HG02678 (cell line): Measurements from ENCODE around the gene ST7.
A peak's percentile ranks its signal among the peaks of the same experiment; 100 is the strongest.

Experiments
- ATAC-seq: cut with Tn5 transposase; IDR thresholded peaks from one replicate; pipeline ENCODE4 v1.9.1; 2021; ENCODE audit warnings: mild to moderate bottlenecking, moderate library complexity; ENCODE audit not compliant: unreplicated experiment

Gene ST7

DNA sequence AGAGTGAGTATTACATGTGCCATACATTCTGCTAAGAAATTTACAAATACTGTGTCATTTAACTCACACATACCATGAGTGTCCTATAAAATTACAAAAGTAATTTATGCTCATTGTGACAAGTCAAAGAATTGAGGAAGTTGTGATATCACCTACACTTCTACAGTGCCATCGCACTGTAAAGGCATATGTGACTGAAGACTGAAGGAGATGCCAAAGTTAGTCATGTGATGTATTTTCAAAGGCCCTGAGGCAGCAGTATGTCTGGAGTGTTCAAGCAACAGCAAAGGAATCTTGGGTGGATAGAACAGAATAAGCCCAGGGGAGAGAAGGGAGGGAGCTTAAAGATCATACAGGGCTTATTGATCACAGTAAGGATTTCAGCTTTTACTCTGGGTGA, 192.8 kb downstream of the ST7 start:
- no peak for ATAC-seq

DNA sequence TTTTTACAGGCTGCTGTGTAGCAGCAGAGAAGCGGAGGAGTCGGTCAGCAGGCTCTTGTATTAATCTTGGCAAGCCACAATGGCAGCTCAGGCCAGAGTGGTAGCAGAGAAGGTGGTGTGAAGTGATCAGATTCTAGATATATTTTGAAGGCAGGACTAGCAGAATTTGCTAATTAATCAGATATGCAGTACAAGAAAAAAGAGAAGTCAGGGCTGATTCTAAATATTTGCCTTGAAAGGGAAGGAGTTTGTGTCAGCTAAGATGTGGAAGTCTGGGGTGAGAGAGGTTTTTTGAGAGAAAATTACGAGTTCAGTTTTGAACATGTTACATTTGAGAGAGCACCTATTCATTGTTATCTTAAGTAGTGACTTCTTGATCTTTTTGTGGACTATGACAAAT, 193.2 kb downstream of the ST7 start:
- ATAC-seq, result no peak

DNA sequence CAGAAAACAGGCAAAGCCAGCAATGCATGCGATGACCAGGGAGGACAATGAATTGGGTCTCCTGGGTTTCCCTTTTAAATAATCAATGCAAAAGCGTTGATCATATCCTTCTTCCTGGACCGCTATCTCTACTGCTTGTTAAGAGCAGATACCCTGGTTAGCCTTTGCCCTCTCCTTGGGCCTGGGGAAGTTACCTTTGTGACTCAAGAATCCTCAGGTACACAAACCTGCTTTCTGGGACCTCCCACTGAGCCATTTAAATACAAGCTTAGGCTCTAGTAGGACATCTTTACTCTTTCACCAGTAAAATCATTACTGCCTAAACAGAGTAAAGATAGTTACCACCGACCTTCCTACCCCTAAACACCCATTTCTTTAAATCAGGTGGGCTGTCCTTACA, 195.7 kb downstream of the ST7 start:
- ATAC-seq, result no peak

DNA sequence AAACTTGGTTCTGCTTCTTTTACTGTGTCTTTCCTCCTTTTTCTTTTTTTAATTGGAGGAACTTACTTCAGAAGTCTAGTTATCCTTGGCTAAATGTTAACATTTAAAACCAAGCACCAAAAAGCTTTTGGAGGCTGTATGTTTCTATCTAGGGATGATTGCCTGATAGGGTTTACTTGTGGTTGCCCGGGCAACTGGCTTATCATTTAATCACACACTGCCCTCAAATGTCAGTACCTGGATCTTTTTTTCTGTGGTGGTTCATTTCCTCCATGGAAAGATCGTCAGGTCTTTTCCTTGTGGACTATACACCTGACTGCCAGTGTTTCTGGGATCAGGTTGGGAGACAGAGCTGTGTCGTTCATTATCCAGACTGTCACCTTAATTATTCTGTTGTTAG, 196.4 kb downstream of the ST7 start:
- no peak for ATAC-seq

DNA sequence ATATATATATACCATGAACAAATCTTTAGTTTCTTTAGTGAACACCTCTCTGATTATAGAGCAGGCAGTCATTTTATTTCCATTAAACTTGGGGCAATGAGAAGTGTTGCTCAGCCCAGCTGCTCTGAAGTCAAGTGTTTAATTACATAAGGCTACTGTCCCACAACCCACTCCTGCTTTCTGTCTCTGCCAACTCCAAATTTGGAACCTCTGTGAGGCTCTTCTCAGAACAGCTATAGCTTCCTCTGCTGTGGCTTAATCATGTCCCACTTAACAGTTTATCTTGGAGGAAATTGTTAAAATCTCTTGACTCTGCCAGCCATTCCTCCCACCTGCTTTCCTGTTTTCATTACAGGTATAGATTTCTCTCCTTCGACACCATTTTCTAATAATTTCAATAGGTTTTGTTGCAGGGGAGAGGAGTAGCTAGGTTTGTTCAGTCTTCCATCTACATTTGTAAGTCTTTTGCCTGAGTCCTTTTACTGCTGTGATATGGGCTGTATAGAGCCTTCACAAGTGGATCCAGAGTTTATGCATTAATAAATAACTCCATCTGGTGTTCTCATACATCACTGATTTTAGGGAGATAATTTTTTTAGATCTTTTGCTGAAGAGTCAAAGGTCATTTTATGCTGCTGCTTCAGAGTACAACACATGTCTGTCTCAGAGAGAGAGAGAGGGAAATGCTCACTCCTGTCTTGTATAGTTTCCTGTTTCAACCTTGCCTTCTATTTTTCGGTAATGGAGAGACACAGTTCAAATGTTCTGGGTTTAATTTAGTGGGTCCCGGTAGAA, 199.1 kb downstream of the ST7 start:
- no peak for ATAC-seq

DNA sequence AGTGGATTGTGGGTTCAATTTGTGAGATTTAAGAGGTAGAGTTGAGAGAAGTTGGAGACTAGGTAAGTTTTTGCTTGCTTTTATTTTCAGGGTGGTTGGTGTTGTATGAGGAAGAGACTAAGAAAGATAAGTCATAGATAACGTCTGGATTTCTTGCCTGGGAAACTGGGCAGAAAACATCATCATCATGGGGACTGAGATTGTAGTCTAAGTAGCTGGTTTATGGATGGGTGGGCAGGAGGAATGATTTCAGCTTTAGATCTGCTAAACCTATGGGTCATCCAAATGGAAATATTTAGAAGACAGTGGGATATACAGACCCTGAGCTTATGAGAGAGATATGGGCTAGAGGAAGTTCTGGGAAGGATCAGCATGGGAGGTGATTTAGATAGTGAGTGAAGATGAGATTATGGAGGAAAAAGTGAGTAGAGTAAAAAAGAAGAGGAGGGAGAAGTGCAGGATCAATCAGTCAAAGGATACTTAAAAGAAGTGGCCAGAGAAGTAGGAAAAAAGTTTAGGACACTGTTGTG, 199.8 kb downstream of the ST7 start:
- ATAC-seq, result no peak

DNA sequence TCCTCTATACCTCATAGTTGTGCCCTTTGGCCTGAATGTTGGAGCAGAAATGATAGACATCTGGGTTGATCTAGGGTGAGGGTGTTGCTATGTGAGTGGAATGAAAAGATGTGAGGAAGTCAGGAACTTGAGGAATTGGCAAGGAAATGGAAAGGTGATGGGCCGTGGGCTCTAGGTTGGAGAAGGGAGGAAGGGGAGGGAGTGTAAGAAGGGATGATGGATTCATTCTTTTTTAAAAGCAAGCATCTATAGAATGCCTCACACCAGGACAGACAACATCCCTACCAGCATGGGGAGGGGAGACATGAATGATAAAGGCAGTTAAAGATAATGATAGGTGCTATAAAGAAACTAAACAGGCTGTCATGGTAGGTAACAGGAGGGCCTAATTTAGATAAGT, 201.4 kb downstream of the ST7 start:
- ATAC-seq, result no peak

DNA sequence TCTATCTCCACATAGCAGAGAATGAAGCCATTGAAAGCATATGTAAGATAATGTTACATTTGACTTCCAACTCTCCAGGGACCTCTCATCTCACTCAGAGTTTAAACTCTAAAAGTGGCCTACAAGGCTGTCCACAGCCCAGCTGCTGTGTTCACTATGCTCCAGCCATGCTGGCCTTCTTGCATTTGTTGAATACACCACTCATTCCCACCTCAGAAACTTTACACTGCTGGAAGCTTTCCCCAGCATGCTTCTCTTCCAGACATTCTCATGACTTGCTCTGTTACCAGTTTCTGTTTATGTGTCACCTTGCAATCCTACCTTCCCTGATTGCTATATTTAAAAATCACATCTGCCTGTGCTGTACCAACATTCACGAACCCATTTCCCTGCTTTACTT, 202.4 kb downstream of the ST7 start:
- no peak for ATAC-seq

DNA sequence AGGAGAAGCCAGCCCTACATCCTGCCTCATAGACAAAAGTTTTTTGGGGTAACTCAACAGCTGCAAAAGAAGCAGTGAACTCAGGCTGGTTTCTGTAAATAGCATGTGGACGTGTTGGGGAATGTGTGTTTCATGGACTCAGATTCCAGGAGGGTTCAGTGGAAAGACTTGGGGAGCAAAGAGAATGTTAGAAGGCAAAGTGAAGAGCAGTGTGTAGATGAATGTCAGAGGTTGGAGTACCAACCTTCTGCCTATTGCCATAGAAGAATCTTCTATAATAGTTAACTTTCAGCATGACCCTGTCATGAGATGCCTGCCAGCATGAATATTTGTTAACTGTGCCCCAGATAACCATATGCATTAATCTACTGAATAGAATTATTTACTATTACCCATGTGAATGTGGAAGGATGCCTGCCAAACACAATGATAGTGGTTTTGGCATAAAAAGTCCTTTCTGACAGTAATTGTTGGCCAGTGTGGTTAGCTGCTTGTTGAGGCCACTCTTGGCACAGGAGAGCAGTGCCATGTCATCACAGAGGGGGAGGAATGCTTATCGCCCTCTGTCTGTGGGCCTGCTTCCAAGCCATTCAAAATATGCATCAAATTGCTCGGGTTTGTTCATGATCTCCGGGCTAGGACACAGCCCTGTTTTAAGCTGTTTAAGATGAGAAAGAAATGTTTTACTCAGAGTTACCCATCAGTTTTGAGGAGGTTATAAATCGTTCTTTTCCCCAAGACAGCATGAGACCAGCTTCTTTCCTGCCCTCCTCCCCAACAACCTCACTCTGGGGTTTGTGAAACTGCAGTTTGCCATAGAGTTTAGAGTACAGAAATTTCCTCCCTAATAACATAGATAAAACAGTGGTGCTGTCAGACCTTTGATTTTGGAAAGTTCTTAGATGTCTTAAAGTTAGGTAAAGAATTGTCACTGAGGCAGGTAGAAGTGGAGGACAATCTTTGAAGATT, 204.2 kb downstream of the ST7 start:
- no peak for ATAC-seq

DNA sequence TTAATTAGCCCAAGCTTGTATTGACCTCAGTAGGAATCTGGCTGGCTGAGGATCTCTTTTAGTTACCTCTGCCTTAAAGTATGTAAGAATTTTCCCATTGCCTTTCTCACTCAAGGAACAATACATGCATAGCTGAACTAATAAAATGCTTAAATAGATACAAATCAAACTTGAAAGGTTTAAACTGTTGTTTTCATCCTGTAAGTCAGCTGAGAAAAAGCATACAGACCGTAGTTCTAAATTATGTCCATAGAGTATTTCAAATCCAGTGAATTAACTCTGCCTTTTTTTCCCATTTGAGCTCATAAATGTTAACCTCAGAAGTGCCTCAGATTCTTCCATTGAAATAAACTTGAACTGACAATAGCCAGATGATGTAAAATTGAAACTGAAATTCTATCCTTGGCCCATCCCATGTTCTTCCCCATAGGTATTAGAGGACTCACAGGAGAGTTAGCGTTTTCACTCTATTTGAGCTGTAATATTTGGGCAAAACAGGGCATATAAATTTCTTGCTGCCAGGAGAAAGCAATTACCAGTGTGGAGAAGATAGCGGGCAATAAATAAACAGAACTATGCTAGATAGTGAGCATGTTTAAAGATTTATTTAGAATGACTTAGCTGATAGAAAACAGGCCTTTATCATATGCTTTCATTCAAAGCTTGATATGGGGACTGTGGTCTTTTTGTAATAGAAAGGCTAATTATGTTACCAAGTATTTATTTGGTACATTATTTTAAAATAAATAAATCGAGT, 205.8 kb downstream of the ST7 start:
- no peak for ATAC-seq

DNA sequence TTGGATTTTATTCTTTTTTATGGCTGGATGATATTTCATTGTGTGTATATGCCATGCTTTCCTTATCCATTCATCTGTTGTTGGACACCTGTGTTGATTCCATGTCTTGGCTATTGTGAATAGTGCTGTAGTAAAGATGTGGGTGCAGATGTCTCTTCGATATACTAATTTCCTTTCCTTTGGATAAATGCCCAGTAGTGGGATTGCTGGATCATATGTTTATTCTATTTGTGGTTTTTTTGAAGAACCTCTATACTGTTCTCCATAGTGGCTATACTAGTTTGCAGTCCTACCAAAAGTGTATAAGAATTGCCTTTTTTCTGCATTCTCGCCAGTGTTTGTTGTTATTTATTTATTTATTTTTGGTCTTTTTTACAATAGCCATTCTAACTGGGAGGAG, 209.8 kb downstream of the ST7 start:
- ATAC-seq, result no peak

DNA sequence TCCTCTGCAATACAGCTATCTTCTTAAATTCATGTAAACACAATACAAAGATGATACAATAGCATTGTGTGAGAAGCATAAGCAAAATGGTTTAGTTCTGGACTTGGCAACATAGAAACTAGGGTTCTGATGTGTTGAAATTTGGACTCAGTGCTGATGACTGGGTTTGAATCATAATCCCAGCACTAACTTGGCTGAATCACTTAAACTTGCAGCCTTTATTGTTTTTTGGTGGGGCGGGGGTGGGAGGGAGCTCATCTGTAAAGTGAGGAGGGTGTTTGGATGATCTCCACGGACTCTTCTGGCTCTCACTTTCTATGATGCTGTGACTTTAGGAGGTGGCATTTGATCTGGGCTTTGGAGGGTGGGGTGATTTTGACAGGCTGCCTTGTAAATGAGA, 211.3 kb downstream of the ST7 start:
- ATAC-seq, result no peak

DNA sequence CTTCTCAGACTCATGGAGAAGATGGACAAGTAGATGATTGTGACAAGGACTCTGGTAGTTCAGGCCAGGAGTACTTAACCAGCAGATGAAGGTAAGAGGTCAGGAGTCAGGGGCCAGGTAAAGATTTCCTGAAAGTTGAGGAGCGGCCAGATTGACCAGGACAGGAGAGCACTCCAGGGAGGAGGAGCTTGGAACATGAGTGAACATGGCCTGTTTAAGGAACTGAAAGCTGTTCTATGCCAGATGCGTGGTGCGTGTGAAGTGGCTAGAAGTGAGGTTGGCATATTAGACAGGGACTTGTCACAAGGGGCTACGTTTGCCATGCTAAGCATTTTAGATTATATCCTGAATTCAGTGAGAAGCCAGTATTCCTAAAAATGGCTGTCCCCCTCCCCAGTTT, 212.4 kb downstream of the ST7 start:
- ATAC-seq, result peak; percentile 65

DNA sequence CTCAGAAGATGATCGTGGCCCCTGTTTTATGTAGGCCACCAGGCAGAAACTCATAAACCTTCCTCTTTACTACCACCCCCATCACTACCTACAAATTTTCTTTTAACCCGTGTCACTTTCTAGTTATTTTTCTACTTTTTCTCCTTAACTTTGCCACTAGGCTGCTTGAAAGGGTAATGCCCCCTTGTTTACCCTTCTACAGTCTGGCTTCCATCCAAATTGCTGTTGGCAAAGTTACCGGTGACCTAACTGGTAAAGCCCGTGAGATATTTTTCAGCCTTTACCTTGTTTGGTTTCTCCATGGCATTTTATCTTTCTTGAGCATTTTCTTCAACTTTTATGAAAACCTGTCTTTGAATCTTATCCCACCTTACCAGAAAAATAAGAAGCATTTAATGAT, 216.6 kb downstream of the ST7 start:
- ATAC-seq, result no peak

DNA sequence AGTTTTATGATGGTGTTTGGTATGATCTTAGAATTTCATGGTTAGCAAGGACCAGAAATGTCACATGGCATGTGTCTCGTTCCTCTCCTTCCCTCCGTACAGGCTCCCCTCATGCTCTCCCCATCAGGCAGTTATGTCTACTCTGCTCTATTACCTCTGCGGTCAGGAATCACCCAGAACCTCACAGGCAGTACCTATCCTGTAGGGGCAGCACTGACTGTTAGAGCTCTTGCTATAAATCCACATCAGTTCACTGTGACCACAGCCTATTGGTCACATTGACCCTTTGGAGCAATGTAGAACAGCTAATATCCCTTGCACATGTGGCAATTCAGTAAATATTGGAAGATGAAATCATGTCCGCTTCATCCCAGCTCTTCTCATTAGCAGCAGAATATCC, 217.8 kb downstream of the ST7 start:
- ATAC-seq, result no peak

DNA sequence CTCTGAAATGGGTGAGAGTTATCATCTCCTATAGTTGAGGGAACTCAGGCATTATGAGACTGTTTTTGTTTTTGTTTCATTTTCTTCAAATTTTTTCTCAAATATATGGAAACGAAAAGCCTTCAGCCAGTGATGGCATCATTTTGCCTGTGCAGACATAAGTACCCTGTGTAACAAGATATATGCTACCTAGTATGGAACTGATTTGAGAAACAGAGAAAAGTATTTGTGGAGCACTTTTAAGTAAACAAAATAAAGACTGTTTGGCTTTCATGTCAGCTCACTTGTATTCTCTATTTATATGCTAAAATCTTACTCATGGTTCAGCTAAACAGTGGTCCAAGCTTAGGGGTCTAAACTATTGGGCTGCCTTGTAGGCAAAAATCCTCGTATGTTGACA, 219.0 kb downstream of the ST7 start:
- ATAC-seq, result no peak

DNA sequence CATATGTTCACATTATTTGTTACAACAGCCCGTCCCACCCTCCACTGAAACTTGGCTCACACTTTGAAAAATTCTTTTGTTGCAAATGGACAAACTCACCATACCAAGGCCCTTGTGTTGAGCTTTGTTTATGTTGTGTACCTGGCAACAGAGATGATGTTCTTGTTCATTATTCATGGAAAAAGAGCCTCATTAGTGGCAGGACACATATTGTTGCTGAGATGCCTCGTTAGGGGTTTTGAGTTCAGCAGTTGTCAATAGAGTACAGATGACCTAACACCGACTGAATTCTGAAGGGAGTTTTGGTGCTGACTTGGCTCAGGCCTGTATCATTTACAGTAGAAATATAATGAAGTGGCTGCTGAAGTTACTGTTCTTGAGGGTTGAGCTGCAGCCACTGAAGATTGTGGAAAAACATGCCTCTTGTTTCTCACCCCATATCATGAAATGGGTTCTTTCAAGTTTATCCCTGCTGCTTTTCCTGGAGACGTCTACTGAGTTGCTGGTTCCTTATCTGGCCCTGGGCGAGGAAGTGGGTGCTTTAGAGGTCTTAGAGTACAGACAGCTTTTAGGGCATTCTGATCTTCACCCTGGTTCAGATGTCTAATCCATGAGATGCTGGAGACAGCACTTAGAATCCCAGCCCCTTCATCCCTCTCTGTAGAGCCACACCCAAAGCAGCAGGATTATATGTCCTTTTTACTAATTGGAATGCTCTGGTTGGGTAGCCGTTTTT, 219.9 kb downstream of the ST7 start:
- ATAC-seq, result no peak

DNA sequence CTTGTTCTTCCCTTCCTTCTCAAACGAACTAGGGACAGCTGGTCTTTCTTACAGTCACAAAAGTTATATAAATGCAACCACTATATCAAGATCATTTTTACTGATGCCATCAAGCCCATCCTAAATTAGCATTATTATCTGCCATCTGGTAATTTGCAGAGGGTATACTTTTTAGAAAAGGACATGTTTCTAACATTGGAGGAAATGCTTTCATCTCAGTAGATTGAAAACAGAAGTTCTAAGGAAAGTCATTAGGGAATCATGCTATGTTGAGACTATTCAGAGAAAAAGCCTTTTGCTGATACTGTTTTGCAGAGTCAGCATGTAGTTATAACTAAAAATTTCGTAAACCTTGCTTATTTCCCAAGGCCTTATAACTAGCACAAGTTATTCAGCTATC, 222.9 kb downstream of the ST7 start:
- ATAC-seq, result no peak

DNA sequence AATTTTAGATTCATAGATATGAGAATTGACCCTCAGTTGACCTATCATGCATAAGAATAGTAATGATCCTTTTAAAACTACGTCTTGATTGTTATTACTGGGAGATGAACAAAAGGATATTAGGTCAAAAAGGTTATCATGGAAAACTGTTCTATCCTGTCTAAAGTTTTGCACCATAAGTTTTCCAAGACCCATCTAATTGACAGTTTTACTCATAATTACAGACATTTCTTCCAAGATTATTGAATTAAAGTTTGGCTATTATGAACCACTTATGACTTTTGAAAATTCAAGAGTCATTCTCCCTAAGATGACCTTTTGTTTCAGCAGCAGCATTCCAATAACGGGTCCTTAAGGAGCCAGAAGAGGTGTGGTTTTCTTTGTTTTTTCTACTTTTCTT, 225.3 kb downstream of the ST7 start:
- ATAC-seq, result no peak

DNA sequence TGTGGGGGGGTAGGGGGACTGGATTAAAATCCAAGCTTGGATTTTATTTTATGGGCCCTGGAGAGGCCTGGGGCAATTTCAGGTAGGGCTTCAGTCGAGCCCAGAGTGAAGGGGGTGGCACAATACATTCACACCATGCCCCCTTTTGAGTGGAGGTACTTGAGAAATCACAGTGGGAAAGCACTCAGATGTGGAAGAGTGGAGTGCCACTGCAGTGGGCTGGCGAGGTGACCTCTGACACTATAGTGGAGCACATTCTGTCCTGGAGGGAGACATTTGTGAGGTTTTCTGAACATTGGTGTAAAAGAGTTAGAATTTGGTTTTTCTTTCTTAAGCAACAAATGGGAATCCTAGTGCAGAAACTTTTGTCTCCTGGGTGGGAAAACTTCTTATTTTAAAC, 226.4 kb downstream of the ST7 start:
- no peak for ATAC-seq

DNA sequence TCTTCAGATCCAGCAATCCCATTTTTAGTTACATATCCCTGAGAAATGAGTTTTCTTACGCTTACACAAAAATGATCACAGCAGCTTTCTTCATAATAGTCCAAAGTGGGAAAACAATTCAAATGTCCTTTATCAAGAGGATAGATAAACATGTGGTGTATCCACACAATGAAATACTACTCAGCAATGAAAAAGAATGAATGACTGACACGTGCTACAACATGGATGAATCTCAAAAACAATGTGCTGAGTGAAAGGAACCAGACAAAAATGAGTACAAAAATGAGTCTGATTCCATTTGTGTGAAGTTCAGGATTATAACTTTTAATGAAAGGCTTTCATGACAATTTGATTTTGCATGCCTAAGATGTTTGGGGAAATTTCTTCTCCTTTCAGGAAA, 230.4 kb downstream of the ST7 start:
- ATAC-seq, result no peak
